OCI-LY7 (cell line): Measurements from ENCODE around the gene APOBEC4. TPM values are rescaled to one million over a fixed set of nuclear protein-coding genes. Genes with fewer than 3 reads are reported as not detected.

Experiments used
- BruUV-seq: library from RNA; stranded (reverse); fragments of 400-500 nt; replicated peaks from 2 replicates; lab custom pipeline; 2021; lab: Mats Ljungman, UMichigan
- CTCF ChIA-PET: fragments of 300-600 bp; sonication (Branson Sonifier 250); formaldehyde crosslinking; loops from one replicate; lab custom pipeline; 2022; ENCODE audit warnings: antibody characterized with exemption; ENCODE audit not compliant: unreplicated experiment; lab: Charles Lee
- POLR2A ChIA-PET: fragments of 300-600 bp; sonication (Branson Sonifier 250); formaldehyde crosslinking; loops from one replicate; lab custom pipeline; 2022; ENCODE audit warnings: antibody characterized with exemption; lab: Charles Lee
- DNase-seq: peaks from one replicate; pipeline ENCODE4 v3.0.0-alpha.2; 2015; ENCODE audit warnings: low spot score
- H2AFZ ChIP-seq: fragments of 200-600 bp; sonication (generic), shearing (Covaris generic); 2 replicates; pipeline ENCODE4 v1.6.1; 2014; ENCODE audit warnings: mild to moderate bottlenecking, antibody characterized with exemption, low read length, moderate library complexity
- H3K27ac ChIP-seq: fragments of 200-600 bp; sonication (generic); 2 replicates; pipeline ENCODE4 v1.5.1; 2014; ENCODE audit warnings: mixed run types, low read depth, mild to moderate bottlenecking, moderate library complexity, low read length, inconsistent platforms; ENCODE audit not compliant: poor library complexity, severe bottlenecking
- H3K36me3 ChIP-seq: fragments of 200-600 bp; sonication (generic); 2 replicates; pipeline ENCODE4 v1.6.1; 2014; ENCODE audit warnings: mild to moderate bottlenecking, antibody characterized with exemption, low read length, moderate library complexity, mixed read lengths; ENCODE audit not compliant: insufficient read depth
- H3K4me1 ChIP-seq: fragments of 200-600 bp; sonication (generic); 2 replicates; pipeline ENCODE4 v1.5.1; 2014; ENCODE audit warnings: mild to moderate bottlenecking, low read length; ENCODE audit not compliant: insufficient read depth, poor library complexity, severe bottlenecking
- H3K4me2 ChIP-seq: fragments of 200-600 bp; sonication (generic); 2 replicates; pipeline ENCODE4 v1.6.1; 2014; ENCODE audit warnings: mild to moderate bottlenecking, low read length
- H3K4me3 ChIP-seq: fragments of 200-600 bp; sonication (generic); 2 replicates; pipeline ENCODE4 v1.5.1; 2014; ENCODE audit warnings: mild to moderate bottlenecking, low read depth, low read length; ENCODE audit not compliant: poor library complexity, severe bottlenecking
- H3K79me2 ChIP-seq: fragments of 200-600 bp; sonication (generic); 2 replicates; pipeline ENCODE4 v1.6.1; 2016; ENCODE audit warnings: low read depth, mild to moderate bottlenecking, low read length, moderate library complexity, mixed read lengths; ENCODE audit not compliant: insufficient read depth
- H3K9me2 ChIP-seq: fragments of 200-600 bp; sonication (generic); 2 replicates; pipeline ENCODE4 v1.6.1; 2016; ENCODE audit warnings: mild to moderate bottlenecking, low read length, mixed read lengths; ENCODE audit not compliant: insufficient read depth
- H3K9me3 ChIP-seq: fragments of 200-600 bp; sonication (generic); 2 replicates; pipeline ENCODE4 v1.6.1; 2014; ENCODE audit warnings: mild to moderate bottlenecking, mixed run types, low read length, mixed read lengths
- H4K20me1 ChIP-seq: fragments of 200-600 bp; sonication (generic); 2 replicates; pipeline ENCODE4 v1.6.1; 2014; ENCODE audit warnings: mild to moderate bottlenecking, antibody characterized with exemption, low read length, moderate library complexity, mixed read lengths; ENCODE audit not compliant: insufficient read depth
- CTCF ChIP-seq: fragments of 200-600 bp; sonication (generic); conservative IDR thresholded peaks from 2 replicates; pipeline ENCODE4 v1.5.1; 2014; ENCODE audit warnings: mild to moderate bottlenecking, antibody characterized with exemption, low read length, moderate library complexity, mixed read lengths
- EZH2phosphoT487 ChIP-seq: fragments of 200-600 bp; sonication (generic); IDR thresholded peaks from 2 replicates; pipeline ENCODE4 v1.6.1; 2018; ENCODE audit warnings: low read depth, borderline replicate concordance, mild to moderate bottlenecking, mixed run types, antibody characterized with exemption, low read length, moderate library complexity, mixed read lengths
- intact Hi-C: fragments of 100-400 bp; cut with micrococcal nuclease; formaldehyde crosslinking; loops from one replicate; pipeline ENCODE4 v1.10.0; 2022; ENCODE audit not compliant: unreplicated experiment
- total RNA-seq, 2 experiments: library from RNA; depleted of rRNA in 1 of 2; stranded (reverse); fragments of >200 nt in 1 of 2; shearing (Covaris generic) in 1 of 2; gene quantifications; 2 replicates each; pipeline ENCODE4 v1.2.3, GENCODE V29; 2014 to 2022

APOBEC4 gene
- total RNA-seq, 2 experiments from 2014 or later = not detected

- CTCF ChIA-PET = no interaction called here
Measured at GRCh38 chr1:183636783-183637182, 16.3 kb downstream of the APOBEC4 start.

GRCh38 chr1:183636334-183636682, 16.8 kb downstream of the APOBEC4 start:
- no peak for TF ChIP-seq EZH2phosphoT487
- no peak for TF ChIP-seq CTCF
- ChIA-PET POLR2A (no interaction called here), CTCF (no interaction called here)
- H3K27ac ChIP-seq = no peak overlapping the region
- BruUV-seq = no TSS peak
- H3K4me2 ChIP-seq = peak overlapping the region; percentile 76
- peak overlapping the region; percentile 90 for H2AFZ ChIP-seq
- H3K4me1 ChIP-seq = peaks cover 32% of the 10 kb centered on the region
- H3K9me3 ChIP-seq = no peaks in the 10 kb centered on the region
- H3K4me3 ChIP-seq = peak overlapping the region; percentile 94
- H3K9me2 ChIP-seq = no peaks in the 10 kb centered on the region
- H4K20me1 ChIP-seq = peaks cover 19% of the 10 kb centered on the region
- peaks cover 39% of the 10 kb centered on the region for H3K79me2 ChIP-seq
- H3K36me3 ChIP-seq = peaks cover 19% of the 10 kb centered on the region
- intact Hi-C loops = loop anchor here (10.0 kb wide), 1 partner anchor 612 kb away; the partner anchor contains the start of gene LAMC1
- no peak for DNase-seq

More at GRCh38 chr1:183636783-183637182, 16.3 kb downstream of the APOBEC4 start:
- Histone ChIP-seq H3K79me2 (peaks cover 34% of the 10 kb centered on the region), H3K4me1 (peaks cover 29% of the 10 kb centered on the region), H4K20me1 (peaks cover 17% of the 10 kb centered on the region), H3K4me3 (no peak overlapping the region), H3K4me2 (0 out of 2 replicates have a peak overlapping the region, but pooled peaks have one; percentile 76), H2AFZ (no peak overlapping the region), H3K9me2 (no peaks in the 10 kb centered on the region), H3K27ac (no peak overlapping the region), H3K36me3 (peaks cover 15% of the 10 kb centered on the region; the same call in 1 of the 2 replicates), H3K9me3 (no peaks in the 10 kb centered on the region)
- intact Hi-C loops = loop anchor here (10.0 kb wide), 1 partner anchor 612 kb away; the partner anchor contains the start of gene LAMC1
- TF ChIP-seq CTCF (no peak), EZH2phosphoT487 (no peak)
- DNase-seq = no peak
- POLR2A ChIA-PET = no interaction called here
- BruUV-seq = no TSS peak

GRCh38 chr1:183635606-183636333, 17.3 kb downstream of the APOBEC4 start, which contains the start of gene ARPC5:
Gene ARPC5 (minus strand): TSS chr1:183635783. CDS start chr1:183635659, 124 bp downstream.
- Histone ChIP-seq H2AFZ (peak within 1 kb of the TSS; percentile 90), H4K20me1 (peaks cover 19% of the 10 kb centered on the region), H3K27ac (peak within 1 kb of the TSS; percentile 75), H3K4me3 (peak within 1 kb of the TSS; percentile 94), H3K4me1 (peaks cover 32% of the 10 kb centered on the region), H3K9me2 (no peaks in the 10 kb centered on the region), H3K9me3 (no peaks in the 10 kb centered on the region), H3K79me2 (peaks cover 39% of the 10 kb centered on the region), H3K36me3 (peaks cover 24% of the 10 kb centered on the region), H3K4me2 (peak within 1 kb of the TSS; percentile 88)
- CTCF ChIA-PET = no interaction called here
- DNase-seq = peak; percentile 95
- intact Hi-C loops = loop anchor here (1.0 to 10.0 kb wide), 3 partner anchors 51 to 611 kb away; partner anchors contain the start of gene LAMC1
- TF ChIP-seq EZH2phosphoT487 = no peak
- TF ChIP-seq CTCF = no peak
- POLR2A ChIA-PET = interaction anchor here (0.6 kb wide), 1 partner anchor 292 kb away, joined by 5 read pairs; no protein-coding TSS in a partner anchor
- no TSS peak for BruUV-seq
